CD4-positive, alpha-beta T cell treated with Interleukin-4 for 1 hour (primary cell): ENCODE results near the gene ITGB1BP2.
"Not testable (repeated sequence)": the region's sequence is repeated elsewhere in the genome, so short reads cannot be mapped to it uniquely, and the experiment has no call there.

Experiments used
- DNase-seq, 2 donors: peaks; one replicate each; pipeline ENCODE4 v3.0.0-alpha.2; 2020 to 2022

Gene ITGB1BP2

GRCh38 chrX:71302461-71303213, 1.1 kb downstream of the ITGB1BP2 start:
- no peak for DNase-seq

- no peak for DNase-seq
Measured at GRCh38 chrX:71304561-71304960, 3.0 kb downstream of the ITGB1BP2 start.

GRCh38 chrX:71315917-71316316, 14.4 kb downstream of the ITGB1BP2 start:
- DNase-seq: no peak

- not testable (repeated sequence) for DNase-seq
Measured at GRCh38 chrX:71316959-71317358, 15.4 kb downstream of the ITGB1BP2 start.

- DNase-seq: no peak
Measured at GRCh38 chrX:71320126-71320525, 18.6 kb downstream of the ITGB1BP2 start.

GRCh38 chrX:71321731-71322130, 20.2 kb downstream of the ITGB1BP2 start:
- no peak for DNase-seq

GRCh38 chrX:71324452-71324851, 22.9 kb downstream of the ITGB1BP2 start:
- not testable (repeated sequence) for DNase-seq

- no peak for DNase-seq
Measured at GRCh38 chrX:71326394-71326793, 24.8 kb downstream of the ITGB1BP2 start.

- not testable (repeated sequence) for DNase-seq
Measured at GRCh38 chrX:71349151-71349665, 47.7 kb downstream of the ITGB1BP2 start.

GRCh38 chrX:71349867-71350266, 48.3 kb downstream of the ITGB1BP2 start:
- not testable (repeated sequence) for DNase-seq

GRCh38 chrX:71352439-71352838, 50.9 kb downstream of the ITGB1BP2 start:
- DNase-seq: not testable (repeated sequence)
